Measurements from ENCODE around the gene CPAMD8.

The CPAMD8 gene

GRCh38 chr19:17006579-17006978, 20.0 kb downstream of the CPAMD8 start:
- TF ChIP-seq CTCF (IDR thresholded peaks at IDR 0.05) = no peak
- H3K9me3 ChIP-seq (ENCODE audit: control insufficient read depth, low read length) = no peaks in the 10 kb centered on the region
- no peak overlapping the region for H3K4me2 ChIP-seq (ENCODE audit: low read length)
- no peak overlapping the region for H3K4me3 ChIP-seq (ENCODE audit: low read depth, low read length)
- no peak overlapping the region for H2AFZ ChIP-seq
- H3K79me2 ChIP-seq = no peaks in the 10 kb centered on the region
- H3K36me3 ChIP-seq (ENCODE audit: control insufficient read depth, insufficient read depth, low read length) = no peaks in the 10 kb centered on the region
- H3K4me1 ChIP-seq = no peaks in the 10 kb centered on the region
- H3K27ac ChIP-seq = no peak overlapping the region
- no peaks in the 10 kb centered on the region for H3K27me3 ChIP-seq (ENCODE audit: control insufficient read depth, insufficient read depth, low read length)
- no peak overlapping the region for H3K9ac ChIP-seq

GRCh38 chr19:17005000-17005399, 21.6 kb downstream of the CPAMD8 start:
- no peak overlapping the region for H3K4me2 ChIP-seq (ENCODE audit: low read length)
- H3K4me1 ChIP-seq = no peaks in the 10 kb centered on the region
- no peaks in the 10 kb centered on the region for H3K27me3 ChIP-seq (ENCODE audit: control insufficient read depth, insufficient read depth, low read length)
- no peaks in the 10 kb centered on the region for H3K9me3 ChIP-seq (ENCODE audit: control insufficient read depth, low read length)
- TF ChIP-seq CTCF (IDR thresholded peaks at IDR 0.05) = no peak
- no peaks in the 10 kb centered on the region for H3K79me2 ChIP-seq
- no peak overlapping the region for H3K27ac ChIP-seq
- no peak overlapping the region for H3K4me3 ChIP-seq (ENCODE audit: low read depth, low read length)
- no peak overlapping the region for H3K9ac ChIP-seq
- H3K36me3 ChIP-seq (ENCODE audit: control insufficient read depth, insufficient read depth, low read length) = no peaks in the 10 kb centered on the region
- no peak overlapping the region for H2AFZ ChIP-seq

- Histone ChIP-seq H3K27ac (no peak overlapping the region), H3K4me3 (ENCODE audit: low read depth, low read length) (no peak overlapping the region), H3K27me3 (ENCODE audit: control insufficient read depth, insufficient read depth, low read length) (no peaks in the 10 kb centered on the region), H3K79me2 (no peaks in the 10 kb centered on the region), H3K9ac (no peak overlapping the region), H3K9me3 (ENCODE audit: control insufficient read depth, low read length) (no peaks in the 10 kb centered on the region), H3K36me3 (ENCODE audit: control insufficient read depth, insufficient read depth, low read length) (no peaks in the 10 kb centered on the region), H2AFZ (no peak overlapping the region), H3K4me1 (no peaks in the 10 kb centered on the region), H3K4me2 (ENCODE audit: low read length) (no peak overlapping the region)
- no peak for TF ChIP-seq CTCF (IDR thresholded peaks at IDR 0.05)
Measured at GRCh38 chr19:17004386-17004785, 22.2 kb downstream of the CPAMD8 start.

DNA sequence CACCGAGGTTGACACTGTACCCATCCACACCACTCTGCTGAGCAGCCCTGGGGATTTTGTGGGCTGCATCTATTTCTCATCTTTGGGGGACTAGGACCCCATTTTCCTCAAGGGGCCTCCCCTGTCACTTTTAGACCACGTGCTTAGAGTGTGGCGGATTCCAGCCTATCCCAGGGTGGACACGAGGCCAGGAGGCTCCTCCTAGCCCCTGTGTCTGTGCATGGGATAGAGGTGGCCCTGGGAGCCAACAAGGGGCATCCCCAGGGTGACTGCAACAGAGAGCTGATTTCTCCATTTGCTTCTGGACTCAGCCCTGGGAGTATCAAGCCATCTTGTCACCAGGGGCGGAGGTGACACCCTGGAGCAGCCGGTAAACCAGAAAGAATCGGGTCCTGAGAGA, 24.2 kb downstream of the CPAMD8 start:
- Histone ChIP-seq H3K4me1 (no peaks in the 10 kb centered on the region), H3K79me2 (no peaks in the 10 kb centered on the region), H2AFZ (no peak overlapping the region), H3K4me2 (ENCODE audit: low read length) (no peak overlapping the region), H3K9me3 (ENCODE audit: control insufficient read depth, low read length) (no peaks in the 10 kb centered on the region), H3K36me3 (ENCODE audit: control insufficient read depth, insufficient read depth, low read length) (no peaks in the 10 kb centered on the region), H3K27me3 (ENCODE audit: control insufficient read depth, insufficient read depth, low read length) (no peaks in the 10 kb centered on the region), H3K4me3 (ENCODE audit: low read depth, low read length) (no peak overlapping the region), H3K27ac (no peak overlapping the region), H3K9ac (no peak overlapping the region)
- TF ChIP-seq CTCF (IDR thresholded peaks at IDR 0.05) = no peak

DNA sequence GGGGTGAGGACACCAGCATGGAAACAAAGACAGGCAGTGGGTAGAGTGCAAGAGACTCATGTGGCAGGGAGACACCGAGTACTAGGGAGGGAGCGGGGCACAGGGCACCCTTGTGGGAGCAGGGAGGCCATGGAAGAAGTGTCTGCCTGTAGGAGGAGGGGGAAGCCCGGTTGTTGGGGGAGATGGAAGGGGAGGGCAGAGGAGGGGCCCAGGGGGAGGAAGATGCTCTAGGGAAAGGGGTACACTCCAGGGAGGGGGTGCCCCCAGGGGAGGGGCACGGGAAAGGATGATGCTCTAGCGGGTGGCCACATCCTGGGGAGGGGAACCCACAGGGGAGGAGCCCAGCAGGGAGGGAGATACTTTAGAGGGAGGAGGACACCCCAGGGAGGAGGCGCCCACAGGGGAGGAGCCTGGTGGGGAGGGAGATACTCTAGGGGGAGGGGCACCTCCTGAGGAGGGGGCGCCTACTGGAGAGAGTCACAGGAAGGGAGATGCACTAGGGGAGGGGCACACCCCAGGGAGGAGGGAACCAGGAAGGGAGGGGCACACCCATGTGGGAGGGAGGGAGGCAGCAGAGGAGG, 24.9 kb downstream of the CPAMD8 start:
- Histone ChIP-seq H3K27me3 (ENCODE audit: control insufficient read depth, insufficient read depth, low read length) (no peaks in the 10 kb centered on the region), H3K36me3 (ENCODE audit: control insufficient read depth, insufficient read depth, low read length) (no peaks in the 10 kb centered on the region), H3K79me2 (no peaks in the 10 kb centered on the region), H3K9me3 (ENCODE audit: control insufficient read depth, low read length) (no peaks in the 10 kb centered on the region), H3K27ac (no peak overlapping the region), H2AFZ (no peak overlapping the region), H3K4me3 (ENCODE audit: low read depth, low read length) (no peak overlapping the region), H3K9ac (no peak overlapping the region), H3K4me1 (no peaks in the 10 kb centered on the region), H3K4me2 (ENCODE audit: low read length) (no peak overlapping the region)
- no peak for TF ChIP-seq CTCF (IDR thresholded peaks at IDR 0.05)

Data from parathyroid adenoma (tissue), 2 donors.